GM03348 (cell line): ENCODE measurements around the gene DNAH17.

Experiments
- DNase-seq: peaks from one replicate; pipeline ENCODE4 v3.0.0; 2012; ENCODE audit warnings: low spot score

The DNAH17 gene

DNA sequence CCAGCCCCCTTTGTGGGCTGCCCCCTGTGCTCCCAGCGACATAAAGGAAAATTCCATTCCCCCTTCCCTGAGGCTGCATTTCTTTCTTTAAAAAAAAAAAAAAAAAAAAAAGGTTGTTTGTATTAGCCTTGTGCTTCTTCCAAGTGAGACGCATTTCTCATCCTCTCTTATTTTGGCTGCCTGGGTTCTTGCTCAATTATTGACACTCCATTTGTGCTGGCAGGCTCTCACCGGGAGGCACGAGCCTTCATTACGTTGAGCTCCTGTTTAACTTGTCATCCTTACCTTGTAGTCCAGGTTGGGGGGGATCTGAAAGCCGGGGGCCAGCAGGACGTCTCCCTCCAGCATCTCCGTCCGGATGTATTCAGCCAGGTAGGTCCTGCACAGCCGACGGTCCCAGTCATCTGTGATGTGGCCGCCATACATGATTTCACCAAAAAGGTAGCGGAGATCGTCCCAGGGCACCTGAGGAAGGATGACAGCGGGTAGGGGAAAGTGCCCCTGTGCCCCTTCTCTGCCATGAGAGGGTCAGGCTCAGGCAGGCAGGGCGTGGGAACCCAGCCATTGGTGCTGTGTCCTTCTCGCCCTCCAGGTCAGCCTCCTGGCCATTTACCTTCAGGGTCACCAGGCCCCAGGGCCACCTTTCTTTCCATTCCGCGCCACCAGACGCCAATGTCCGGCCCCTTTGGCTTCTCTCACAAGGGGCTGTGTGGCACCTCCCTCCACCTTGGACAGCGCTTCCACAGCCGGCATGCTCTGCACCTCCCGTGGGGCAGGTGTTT is 148.2 kb downstream of the DNAH17 start:
- DNase-seq: no peak

DNA sequence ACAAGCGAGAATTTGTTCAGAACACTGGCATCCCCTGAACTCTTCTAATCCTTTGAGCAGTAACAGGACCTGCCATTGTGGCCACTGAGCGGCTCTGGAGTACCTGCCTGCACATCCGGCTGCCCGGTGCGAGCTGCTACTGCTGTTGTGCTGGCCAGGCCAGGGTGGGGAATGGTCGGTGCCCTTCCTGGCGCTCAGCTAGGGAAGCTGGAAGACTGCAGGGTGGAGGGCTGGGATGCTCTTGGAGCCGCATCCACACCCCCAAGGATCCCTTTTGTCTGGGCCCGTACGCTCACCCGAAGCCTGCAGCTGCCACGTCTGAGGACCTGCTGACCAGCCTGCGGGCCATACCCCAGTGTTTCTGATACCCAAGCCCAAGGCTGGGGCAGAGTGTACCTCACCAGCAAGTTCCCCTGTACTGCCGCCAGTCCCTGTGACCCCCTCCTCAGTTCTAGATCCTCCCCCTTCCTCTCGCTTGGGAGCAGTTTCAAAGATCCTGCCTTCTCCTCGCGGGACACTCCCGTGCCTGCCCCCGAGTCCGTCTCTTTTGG is 149.1 kb downstream of the DNAH17 start:
- DNase-seq: no peak

DNA sequence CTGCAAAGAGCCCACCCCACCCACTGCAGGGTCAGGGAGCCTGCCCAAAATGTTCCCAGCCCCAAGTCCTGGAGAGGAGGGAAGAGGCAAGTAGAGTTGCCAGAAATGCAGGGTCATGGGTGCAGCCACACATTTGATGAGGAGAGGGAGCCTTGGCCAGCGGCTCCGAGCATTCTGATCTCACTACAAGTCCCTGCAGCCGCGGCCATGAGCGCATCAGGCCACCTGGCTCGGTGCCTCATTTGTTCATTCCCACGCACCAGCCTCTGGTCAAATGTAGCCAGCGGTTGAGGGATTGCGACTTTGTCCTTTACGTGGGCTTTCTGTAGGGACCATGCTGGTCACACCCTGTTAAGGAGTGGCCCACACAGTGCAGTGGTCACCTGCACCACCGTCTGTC is 150.1 kb downstream of the DNAH17 start:
- no peak for DNase-seq

DNA sequence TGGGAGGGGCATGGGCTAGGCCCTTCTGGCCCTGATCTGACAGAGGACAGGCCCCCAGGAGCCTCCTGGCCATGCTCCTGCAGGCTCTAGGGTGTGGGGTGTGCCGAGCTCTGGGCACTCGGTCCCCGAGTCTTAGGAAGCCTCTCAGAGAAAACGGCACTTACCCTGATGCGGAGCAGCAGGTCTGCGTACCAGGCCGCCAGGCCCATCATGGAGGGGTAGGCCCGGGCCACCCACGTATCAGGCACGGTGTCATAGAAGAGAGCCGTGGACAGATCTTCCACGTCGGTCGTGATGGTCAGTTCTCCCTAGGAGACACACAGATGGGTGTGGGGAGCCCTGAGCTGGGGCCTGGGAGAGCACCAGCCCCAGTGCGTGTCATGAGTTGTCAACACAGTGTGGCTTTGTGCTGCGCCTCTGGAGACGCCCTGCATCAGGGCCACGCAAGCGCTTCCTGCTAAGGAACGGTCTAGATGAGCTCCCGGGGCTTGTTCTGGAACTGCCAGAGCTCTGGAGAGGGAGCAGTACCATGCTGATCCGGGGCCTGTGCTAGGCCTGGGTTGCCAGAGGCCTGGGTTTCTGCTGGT is 150.8 kb downstream of the DNAH17 start:
- no peak for DNase-seq

DNA sequence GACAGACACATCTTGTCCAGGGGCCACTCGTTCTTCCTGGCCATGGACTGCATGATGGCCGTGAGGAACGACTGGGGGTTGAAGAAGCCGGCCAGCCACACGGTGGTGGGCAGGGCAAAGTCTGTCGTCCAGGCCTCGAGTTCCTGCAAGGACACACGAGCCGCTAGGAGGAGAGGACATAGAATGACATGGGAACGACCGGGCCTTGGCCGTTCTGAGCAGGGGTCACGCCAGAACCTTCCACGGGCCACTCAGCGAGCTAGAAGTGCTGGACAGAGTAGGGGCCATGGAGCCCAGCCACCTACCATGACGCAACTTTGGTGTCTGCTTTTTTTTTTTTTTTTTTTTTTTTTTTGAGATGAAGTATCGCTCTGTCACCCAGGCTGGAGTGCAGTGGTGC is 151.8 kb downstream of the DNAH17 start:
- no peak for DNase-seq

DNA sequence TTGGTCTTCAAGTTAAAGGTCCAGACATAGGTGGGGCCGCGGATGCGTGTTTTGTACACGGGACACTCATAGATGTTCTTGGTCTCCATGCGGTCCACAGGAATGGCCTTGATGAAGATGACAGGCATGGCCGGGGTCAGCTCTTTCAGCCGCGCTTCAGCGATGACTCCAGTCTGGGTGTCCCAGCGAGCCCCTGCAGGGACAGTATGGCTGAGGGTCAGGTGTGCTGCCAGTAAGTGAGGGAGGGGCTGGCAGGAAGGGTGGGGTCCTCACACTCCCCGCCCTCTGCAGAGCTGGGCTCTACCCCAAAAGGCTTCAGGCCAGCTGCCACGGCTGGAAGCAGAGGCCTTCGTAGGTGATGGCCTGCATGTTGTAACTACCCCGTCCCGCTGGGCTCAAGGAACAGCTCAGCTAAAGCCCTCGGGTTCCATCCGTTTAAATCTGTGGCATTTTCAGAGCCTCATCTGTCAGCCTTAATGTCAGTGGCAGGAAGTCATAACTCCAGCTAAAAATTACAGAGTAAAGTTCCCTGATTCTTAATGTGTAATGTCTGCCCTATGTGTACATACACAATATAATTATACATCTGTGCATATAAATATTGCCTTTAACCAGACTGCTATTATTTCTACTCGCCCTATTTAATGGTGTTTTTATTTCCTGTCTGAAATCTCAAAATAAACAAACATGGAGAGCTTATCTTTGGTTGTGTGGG is 153.1 kb downstream of the DNAH17 start:
- no peak for DNase-seq

DNA sequence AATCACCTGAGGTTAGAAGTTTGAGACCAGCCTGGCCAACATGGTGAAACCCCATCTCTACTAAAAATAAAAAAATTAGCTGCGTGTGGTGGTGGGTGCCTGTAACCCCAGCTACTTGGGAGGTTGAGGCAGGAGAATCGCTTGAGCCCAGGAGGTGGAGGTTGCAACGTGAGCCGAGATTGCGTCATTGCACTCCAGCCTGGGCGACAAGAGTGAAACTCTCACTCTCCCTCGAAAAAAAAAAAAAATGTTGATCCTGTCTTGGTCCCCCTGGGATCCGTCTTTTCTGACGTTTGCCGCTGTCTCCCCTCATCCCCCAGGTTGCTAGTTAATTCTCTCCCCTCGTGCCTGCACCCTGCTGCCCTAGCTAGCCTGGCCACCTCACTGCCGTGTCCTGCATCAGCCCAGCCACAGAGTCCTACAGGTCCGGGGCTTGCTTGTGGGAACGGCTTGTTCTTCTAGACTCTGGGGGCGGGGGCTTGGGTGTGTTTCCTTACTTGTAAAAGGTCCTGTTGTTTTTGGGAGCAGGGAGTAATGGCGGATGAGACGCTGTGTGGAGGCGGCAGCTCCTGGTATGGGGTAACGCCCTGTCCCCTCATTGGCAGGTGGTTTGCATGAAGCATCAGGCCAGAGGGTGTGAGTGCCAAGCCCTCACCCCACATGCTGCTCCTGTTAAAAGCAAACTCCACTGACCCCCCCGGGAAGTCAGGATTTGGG is 154.2 kb downstream of the DNAH17 start:
- DNase-seq: no peak

DNA sequence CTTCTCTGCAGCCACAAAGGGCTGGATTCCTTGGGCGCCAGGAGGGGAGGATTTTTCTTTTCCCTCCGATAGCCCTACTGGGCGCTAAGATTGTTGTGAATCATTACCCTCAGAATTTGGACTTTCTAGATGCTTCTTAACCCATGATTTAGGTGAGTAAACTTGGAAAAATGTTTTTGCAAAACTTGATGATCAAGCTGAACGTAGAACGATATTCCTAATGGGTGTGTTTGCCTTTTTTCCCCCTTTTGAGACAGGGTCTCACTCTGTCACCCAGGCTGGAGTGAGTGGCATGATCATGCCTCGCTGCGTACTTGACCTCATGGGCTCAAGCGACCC is 155.0 kb downstream of the DNAH17 start:
- no peak for DNase-seq

DNA sequence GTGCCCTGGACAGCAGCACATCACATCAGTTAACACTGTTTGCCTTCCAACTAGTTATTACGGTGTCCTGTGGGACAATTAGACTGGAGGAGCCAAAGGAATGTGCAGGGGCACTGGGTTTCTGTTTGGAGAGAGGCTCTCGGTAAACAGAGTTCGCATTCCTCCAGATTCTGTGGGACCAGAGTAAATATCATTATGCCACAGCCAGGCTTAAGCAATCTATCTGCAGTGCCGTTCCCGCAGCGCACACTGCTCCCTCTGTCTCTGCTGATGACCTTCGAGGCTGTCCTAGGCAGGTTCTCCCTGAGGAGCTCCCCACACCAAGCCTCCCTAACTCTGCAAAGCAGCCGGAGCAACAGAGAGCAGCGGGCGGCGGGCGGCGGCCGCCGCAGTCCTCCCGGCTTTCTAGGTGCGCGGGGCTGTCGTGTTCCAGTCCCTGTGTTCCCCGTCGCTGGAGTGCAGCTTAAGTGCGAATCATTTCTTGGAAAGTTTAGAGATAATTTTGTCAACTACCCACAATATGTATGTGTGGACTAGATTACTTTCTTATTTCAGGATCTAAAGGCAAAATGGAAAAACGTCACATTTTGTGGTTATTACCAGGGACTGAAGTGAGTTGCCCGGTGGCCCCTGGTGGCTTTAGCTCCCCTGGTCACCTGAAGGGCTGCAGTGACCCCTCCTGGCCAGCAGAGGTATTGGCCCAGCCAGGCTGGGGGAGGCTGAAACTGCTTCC is 155.5 kb downstream of the DNAH17 start:
- peak; percentile 93 for DNase-seq

DNA sequence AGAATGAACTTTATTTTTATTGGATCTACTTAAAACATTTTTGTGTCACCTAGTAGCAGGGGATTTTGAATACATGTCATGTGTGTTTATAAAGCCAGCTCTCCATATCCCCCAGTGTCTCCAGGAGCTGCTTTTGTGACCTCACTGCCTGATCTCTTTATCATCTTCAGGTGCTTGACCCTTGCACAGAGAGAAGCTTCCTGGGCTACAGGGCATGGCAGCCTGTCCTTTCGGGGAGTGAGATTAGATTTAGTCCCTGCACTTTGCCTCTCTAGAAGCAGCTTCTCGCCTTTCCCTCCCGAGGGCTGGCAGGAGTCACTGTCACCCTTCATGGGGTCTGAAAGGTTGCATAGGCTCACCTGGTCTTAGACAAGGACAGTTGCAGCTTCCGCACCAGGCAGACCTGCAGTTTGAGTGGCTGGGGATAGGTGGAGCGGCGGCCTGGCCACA is 156.1 kb downstream of the DNAH17 start:
- DNase-seq: no peak

DNA sequence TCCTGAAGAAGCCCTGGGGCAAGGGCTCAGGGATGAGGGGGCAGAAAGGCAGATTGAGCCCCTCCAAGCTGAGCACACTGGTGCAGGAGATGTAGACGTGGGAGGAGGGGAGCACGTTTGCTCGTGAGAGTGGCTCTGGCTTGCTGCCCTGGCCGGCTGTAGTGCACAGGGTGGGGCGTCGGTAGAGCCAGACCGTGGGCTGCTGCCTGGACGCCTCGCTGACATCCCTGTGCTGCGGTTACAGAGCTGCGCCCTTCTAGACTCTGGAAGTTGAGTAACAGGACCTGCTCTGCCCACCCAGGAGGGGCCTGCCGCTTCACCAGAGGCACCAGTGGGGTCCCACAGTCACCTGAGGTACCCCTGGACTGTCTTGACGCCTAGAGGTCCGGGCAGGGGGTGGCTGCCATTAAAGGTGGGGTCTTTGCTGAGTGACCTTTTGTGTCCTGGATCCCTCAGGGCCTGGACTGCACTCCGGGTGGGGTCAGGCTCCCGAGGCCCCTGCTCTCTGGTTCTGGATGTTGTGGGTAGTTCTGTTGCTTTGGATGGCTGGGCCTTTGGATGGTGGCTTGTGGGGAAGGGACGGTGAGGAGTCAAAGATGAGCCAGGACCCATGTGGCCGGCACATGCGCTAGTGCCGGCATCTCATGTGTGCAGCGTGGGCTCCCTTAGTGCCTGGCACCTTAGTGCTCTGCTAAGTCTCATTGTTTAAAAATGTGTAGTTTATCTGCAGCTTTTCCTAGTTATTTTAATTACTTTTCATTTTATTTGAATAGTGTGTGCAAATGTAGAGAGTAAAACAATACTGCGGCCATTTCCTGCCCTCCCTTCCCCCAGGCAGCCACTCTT is 157.0 kb downstream of the DNAH17 start:
- peak; percentile 45 for DNase-seq

DNA sequence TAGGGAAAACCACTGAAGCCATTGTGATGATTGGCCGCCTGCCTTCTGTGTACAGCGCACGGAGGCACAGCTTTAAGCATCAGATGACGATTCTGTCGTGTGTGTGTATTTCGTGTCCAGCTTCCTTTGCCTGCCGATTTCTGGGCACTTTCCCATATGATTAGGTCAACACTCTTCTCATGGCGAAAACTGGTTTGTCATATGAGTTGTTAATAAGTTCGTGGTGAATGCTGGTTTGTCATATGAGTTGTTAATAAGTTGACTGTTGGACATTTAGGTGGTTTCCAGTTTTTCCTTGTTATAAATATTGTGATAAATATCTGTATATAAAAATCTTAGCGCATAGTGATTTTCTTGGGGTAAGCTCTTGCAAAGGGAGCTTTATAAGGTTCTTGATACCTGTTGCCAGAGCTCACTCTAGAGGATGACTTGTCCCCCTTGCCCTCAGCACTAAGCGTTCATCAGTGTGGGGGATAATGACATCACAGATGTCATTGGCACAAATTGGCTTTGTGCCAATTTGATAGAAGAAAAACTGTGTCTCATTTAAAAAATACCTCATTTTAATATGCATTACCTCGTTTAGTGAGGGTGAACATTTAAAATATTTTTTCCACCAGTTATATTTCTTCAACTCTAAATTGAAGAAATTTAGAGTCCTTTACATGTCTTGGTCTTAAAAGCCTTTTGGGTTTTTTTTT is 158.7 kb downstream of the DNAH17 start:
- DNase-seq: no peak

DNA sequence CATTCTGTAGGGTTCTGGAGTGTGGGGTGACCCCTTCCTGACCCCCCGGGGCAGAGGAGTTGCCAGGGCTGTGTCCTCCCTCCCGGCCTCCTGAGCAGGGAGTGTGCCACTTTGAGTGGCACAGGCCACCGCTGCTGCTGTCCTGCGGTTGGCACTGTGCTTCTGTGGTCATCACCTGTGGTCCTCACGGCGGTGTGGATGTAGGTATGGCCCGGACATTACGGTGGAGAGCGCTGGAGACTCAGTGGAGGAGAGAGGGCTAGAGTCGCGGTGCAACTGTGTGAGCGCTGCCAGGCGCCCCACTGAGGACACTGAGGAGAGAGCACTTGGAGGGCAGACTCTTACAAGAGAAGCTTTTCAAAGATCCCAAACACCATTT is 159.7 kb downstream of the DNAH17 start:
- no peak for DNase-seq

DNA sequence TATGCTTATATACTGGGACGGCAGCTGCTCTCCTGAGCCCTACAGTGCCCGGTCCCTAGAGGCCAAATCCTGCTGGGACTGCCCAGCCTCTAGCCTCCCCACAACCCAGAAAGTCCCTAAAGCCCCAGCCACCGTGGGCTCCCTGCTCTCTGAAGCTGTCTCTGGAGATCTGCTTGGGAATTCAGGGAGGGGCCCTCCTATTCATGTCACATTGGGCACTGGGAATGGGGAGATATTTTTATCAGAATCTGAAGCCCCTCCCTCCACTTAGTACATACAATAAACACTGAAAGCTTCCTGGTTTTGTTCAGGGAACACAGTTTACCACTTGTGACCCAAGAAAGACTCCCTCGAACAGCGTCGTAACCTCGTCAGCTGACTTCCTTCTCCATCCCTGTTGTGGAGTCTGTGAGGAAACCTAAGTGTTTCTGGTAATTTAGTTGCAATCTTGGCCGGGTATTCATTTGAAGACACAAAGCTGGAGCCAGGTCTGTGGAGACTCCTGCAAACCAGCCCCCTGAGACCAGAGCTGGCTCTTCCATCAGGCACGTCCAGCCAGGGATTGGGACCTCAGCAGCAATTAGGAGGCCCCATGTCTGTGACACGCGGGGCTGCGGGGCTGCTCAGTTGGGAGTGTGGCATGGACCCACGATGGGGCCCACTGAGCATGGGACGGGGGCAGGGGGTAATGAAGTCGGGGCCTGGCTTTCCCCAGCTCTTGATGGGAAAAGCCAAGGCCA is 160.2 kb downstream of the DNAH17 start:
- no peak for DNase-seq

DNA sequence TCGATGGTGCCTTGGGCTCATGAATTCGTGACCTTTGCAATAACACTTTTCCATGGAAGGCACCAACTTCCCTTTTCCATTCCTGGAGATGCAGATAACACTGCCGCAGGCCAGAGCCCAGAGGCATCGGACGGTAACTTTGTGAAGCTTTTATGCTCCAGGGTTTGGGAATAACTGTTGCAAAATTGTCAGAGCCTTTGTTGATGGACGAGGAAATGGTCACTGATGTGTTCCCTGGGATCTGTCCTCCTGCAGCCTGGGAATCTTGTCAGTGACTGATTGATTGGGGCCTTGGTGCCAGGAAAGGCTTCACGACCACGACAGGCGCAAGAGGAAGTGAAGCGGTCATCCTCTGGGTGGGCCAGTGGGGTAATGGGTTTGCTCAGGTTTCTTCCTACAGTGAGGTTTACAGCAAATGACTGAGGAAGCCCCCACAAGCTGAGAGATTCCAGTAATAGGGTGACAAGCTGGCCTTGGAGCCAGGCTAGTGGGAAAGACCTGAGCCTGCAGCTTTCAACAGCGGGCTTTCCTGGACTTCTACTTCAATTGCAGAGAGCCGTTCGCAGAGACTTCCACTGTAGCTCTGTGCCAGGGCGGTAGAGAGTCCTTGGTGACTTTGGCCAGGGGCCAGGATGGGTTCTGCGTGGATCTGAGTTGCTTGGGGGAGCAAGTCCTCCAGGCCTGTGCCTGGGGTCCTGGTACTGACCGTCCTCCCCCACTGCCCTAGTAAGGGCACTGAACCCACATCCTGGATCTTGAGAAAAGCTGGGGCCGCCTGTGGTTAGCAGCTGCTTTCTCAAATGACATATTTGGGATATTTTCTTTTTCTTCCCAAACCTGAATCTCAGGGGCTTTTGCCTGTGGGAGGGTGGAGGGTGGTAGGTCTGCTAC is 161.1 kb downstream of the DNAH17 start:
- no peak for DNase-seq

DNA sequence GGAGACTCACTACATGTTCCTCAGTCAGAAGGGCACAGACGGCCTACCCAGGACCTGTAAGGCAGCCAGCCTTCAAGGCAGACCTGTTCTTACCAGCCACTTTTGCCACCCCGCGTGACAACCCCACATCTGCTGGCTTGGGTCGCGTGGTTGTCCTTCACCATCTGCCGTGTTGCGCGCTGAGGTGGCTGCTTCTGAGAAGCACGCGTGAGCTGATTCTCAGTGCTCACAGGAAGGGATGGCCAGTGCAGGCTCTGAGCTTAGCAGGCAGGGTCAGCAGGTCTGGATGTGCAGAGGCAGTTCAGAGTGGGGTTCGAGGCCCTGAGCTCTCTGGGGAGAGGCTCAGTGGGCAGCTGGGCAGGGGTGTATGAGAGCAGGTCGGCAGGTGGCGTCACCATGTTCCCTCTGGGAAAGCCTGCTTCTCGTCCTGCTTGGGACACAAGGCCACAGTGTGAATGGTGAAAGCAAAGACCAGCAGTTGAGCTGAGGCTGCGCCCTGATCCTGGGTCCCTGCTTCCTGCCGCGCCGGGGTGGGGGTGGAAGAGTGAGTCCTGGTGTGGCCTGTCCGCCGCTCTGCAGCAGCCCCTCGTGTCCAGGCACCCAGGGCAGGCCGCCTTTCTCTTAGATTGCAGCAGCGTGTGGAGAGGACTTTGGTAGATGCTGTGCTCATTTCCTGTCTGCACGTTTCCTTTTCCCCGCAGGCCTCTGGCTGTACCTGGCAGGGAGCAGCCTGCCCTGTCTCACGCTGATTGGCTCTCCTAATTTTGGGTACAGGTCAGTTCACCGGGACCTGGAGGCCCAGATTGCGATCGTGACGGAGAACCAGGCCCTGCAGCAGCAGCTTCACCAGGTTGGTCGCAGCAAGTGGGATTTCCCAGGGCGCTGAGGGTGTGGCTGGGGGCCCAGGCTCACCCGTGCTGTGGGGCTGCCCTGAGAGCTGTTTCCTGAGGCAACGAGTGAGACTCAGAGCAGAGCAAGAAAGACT is 162.7 kb downstream of the DNAH17 start:
- DNase-seq: no peak

DNA sequence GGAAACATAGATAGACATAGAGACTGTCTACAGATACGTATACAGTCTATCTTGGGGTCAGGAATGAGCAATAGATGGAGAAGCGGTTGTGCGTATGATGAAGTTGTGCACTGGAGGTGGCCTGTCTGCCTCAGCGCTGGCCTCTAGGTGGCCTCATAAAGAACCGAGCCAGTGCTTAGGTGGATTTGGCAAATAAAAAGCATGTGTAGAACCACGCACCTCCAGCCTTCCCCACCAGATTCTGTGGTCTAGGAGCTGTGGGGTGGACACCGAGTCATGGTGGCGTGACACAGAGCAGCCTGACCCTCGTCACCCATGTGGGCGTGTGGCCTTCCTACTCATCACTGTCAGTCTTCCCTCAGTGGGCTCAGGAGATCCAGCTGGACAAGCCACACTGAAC is 164.8 kb downstream of the DNAH17 start:
- DNase-seq: no peak
